NB4 (cell line): ENCODE results near the gene GOSR1.

Experiments used
- DNase-seq: peaks from one replicate; pipeline ENCODE4 v3.0.0; 2010; ENCODE audit warnings: low read depth
- H3K4me3 ChIP-seq: one replicate; pipeline ENCODE4 v1.5.1; 2011; ENCODE audit warnings: mild to moderate bottlenecking, low read depth, low read length, moderate library complexity
- CTCF ChIP-seq: IDR thresholded peaks from one replicate; pipeline ENCODE4 v1.5.1; 2012; ENCODE audit warnings: low read depth, low read length
- MAX ChIP-seq: IDR thresholded peaks from 2 replicates; pipeline ENCODE4 v1.6.1; 2011; ENCODE audit warnings: low read depth, low read length
- MYC ChIP-seq: IDR thresholded peaks from 2 replicates; pipeline ENCODE4 v1.6.1; 2011; ENCODE audit warnings: low read depth, low read length
- POLR2A ChIP-seq: IDR thresholded peaks from 2 replicates; pipeline ENCODE4 v1.6.1; 2011; ENCODE audit warnings: mild to moderate bottlenecking; ENCODE audit not compliant: insufficient read length; ENCODE audit errors: extremely low read depth

The GOSR1 gene

GRCh38 chr17:30576326-30576861 is 99.2 kb downstream of the GOSR1 start:
- H3K4me3 ChIP-seq = no peak overlapping the region
- DNase-seq = no peak
- TF ChIP-seq POLR2A (no peak), CTCF (no peak), MAX (no peak), MYC (no peak)
